LNCaP clone FGC (cell line): ENCODE results near the gene FUBP3.

Experiments
- DNase-seq: peaks from one replicate; pipeline ENCODE4 v3.0.0-alpha.2; 2011; ENCODE audit warnings: low read depth
- H3K4me3 ChIP-seq: 2 replicates; pipeline ENCODE4 v1.5.1; 2011; ENCODE audit warnings: mild to moderate bottlenecking, low read depth, low read length, control low read depth
- CTCF ChIP-seq: IDR thresholded peaks from 2 replicates; pipeline ENCODE4 v1.5.1; 2012; ENCODE audit warnings: mild to moderate bottlenecking; ENCODE audit not compliant: control insufficient read depth, insufficient read depth; ENCODE audit errors: extremely low read depth

The FUBP3 gene

GRCh38 chr9:130633336-130634190, 54.2 kb downstream of the FUBP3 start:
- H3K4me3 ChIP-seq, result no peak overlapping the region
- TF ChIP-seq CTCF, result no peak
- DNase-seq, result no peak

GRCh38 chr9:130634191-130634768, 54.9 kb downstream of the FUBP3 start:
- DNase-seq, result no peak
- H3K4me3 ChIP-seq, result no peak overlapping the region
- TF ChIP-seq CTCF, result no peak

- DNase-seq, result no peak
Measured at GRCh38 chr9:130634801-130635200, 55.4 kb downstream of the FUBP3 start.

GRCh38 chr9:130635306-130635705, 55.9 kb downstream of the FUBP3 start:
- no peak for TF ChIP-seq CTCF
- DNase-seq, result no peak
- no peak overlapping the region for H3K4me3 ChIP-seq

More at GRCh38 chr9:130634801-130635200, 55.4 kb downstream of the FUBP3 start:
- no peak for TF ChIP-seq CTCF
- H3K4me3 ChIP-seq, result no peak overlapping the region

GRCh38 chr9:130635721-130636647, 56.6 kb downstream of the FUBP3 start:
- no peak for DNase-seq
- no peak for TF ChIP-seq CTCF
- H3K4me3 ChIP-seq, result no peak overlapping the region

GRCh38 chr9:130636648-130637020, 57.3 kb downstream of the FUBP3 start:
- no peak overlapping the region for H3K4me3 ChIP-seq
- no peak for TF ChIP-seq CTCF
- DNase-seq, result no peak
